Liver (tissue), 9 donors: Measurements from ENCODE around the gene EML6. TPM values are rescaled to one million over a fixed set of nuclear protein-coding genes. Genes with fewer than 3 reads are reported as not detected.

ENCODE experiments used
- DNase-seq: peaks from one replicate; pipeline ENCODE4 v3.0.0-alpha.2; 2017; ENCODE audit warnings: low spot score
- H3K27ac ChIP-seq, 2 donors: one replicate each; pipeline ENCODE4 v1.7.0; 2013; ENCODE audit warnings: inconsistent platforms in 2 of 2, low read length in 2 of 2, control low read depth in 1 of 2, low read depth in 1 of 2, mild to moderate bottlenecking in 1 of 2
- H3K27me3 ChIP-seq, 4 donors: one replicate each; pipeline versions ENCODE4 v1.6.1 to v1.7.0; 2013; ENCODE audit warnings: low read length in 3 of 4, inconsistent platforms in 1 of 4, mild to moderate bottlenecking in 1 of 4, moderate library complexity in 1 of 4; ENCODE audit not compliant: control insufficient read depth in 4 of 4, insufficient read depth in 4 of 4
- H3K36me3 ChIP-seq, 4 donors: one replicate each; pipeline versions ENCODE4 v1.6.1 to v1.7.0; 2013; ENCODE audit warnings: low read length in 3 of 4, mild to moderate bottlenecking in 3 of 4, low read depth in 1 of 4, moderate library complexity in 1 of 4; ENCODE audit not compliant: control insufficient read depth in 4 of 4, insufficient read depth in 3 of 4
- H3K4me1 ChIP-seq, 4 donors: one replicate each; pipeline versions ENCODE4 v1.6.1 to v1.7.0; 2013; ENCODE audit warnings: low read length in 3 of 4, mild to moderate bottlenecking in 3 of 4, moderate library complexity in 1 of 4; ENCODE audit not compliant: control insufficient read depth in 4 of 4, insufficient read depth in 4 of 4
- H3K4me3 ChIP-seq, 3 donors: one replicate each; pipeline versions ENCODE4 v1.6.1 to v1.7.0; 2013; ENCODE audit warnings: low read length in 3 of 3, control low read depth in 1 of 3, low read depth in 1 of 3, mild to moderate bottlenecking in 1 of 3
- H3K9ac ChIP-seq, 2 donors: one replicate each; pipeline ENCODE4 v1.7.0; 2013; ENCODE audit warnings: low read length in 2 of 2, mild to moderate bottlenecking in 2 of 2, moderate library complexity in 2 of 2, control low read depth in 1 of 2, low read depth in 1 of 2
- H3K9me3 ChIP-seq, 4 donors: one replicate each; pipeline versions ENCODE4 v1.6.1 to v1.7.0; 2013; ENCODE audit warnings: low read length in 3 of 4; ENCODE audit not compliant: control insufficient read depth in 4 of 4
- EGR1 ChIP-seq, 2 donors: IDR thresholded peaks; 2 replicates each; pipeline ENCODE4 v1.6.1; 2016 to 2018; ENCODE audit warnings: antibody characterized with exemption in 2 of 2, low read depth in 2 of 2
- FOXA1 ChIP-seq: IDR thresholded peaks from 2 replicates; pipeline ENCODE4 v1.6.1; 2016; ENCODE audit warnings: antibody characterized with exemption
- FOXA2 ChIP-seq: IDR thresholded peaks from 2 replicates; pipeline ENCODE4 v1.6.1; 2016; ENCODE audit warnings: antibody characterized with exemption
- GABPA ChIP-seq, 2 donors: IDR thresholded peaks in 1 of 2; conservative IDR thresholded peaks in 1 of 2; 2 replicates each; pipeline ENCODE4 v1.6.1; 2016; ENCODE audit warnings: antibody characterized with exemption in 2 of 2, mild to moderate bottlenecking in 1 of 2, moderate library complexity in 1 of 2
- HNF4G ChIP-seq: IDR thresholded peaks from 2 replicates; pipeline ENCODE4 v1.6.1; 2016; ENCODE audit warnings: antibody characterized with exemption
- JUND ChIP-seq, 2 donors: IDR thresholded peaks; 2 replicates each; pipeline ENCODE4 v1.6.1; 2016; ENCODE audit warnings: antibody characterized with exemption in 2 of 2
- RAD21 ChIP-seq, 2 donors: IDR thresholded peaks; 2 replicates each; pipeline ENCODE4 v1.6.1; 2016; ENCODE audit warnings: antibody characterized with exemption in 2 of 2, mild to moderate bottlenecking in 2 of 2
- RXRA ChIP-seq, 2 donors: IDR thresholded peaks; 2 replicates each; pipeline ENCODE4 v1.6.1; 2017 to 2018; ENCODE audit warnings: antibody characterized with exemption in 2 of 2, mild to moderate bottlenecking in 1 of 2
- SP1 ChIP-seq: IDR thresholded peaks from 2 replicates; pipeline ENCODE4 v1.6.1; 2018; ENCODE audit warnings: antibody characterized with exemption, mild to moderate bottlenecking
- TAF1 ChIP-seq: conservative IDR thresholded peaks from 2 replicates; pipeline ENCODE4 v1.6.1; 2016; ENCODE audit warnings: antibody characterized with exemption, mild to moderate bottlenecking
- YY1 ChIP-seq: IDR thresholded peaks from 2 replicates; pipeline ENCODE4 v1.6.1; 2016; ENCODE audit warnings: antibody characterized with exemption, mild to moderate bottlenecking
- WGBS: extraction: QIAGEN DNeasy Blood & Tissue Kit; methylation state at CpG from one replicate; pipeline ENCODE4 v1.1.7; 2013; 5-methylcytosine and 5-hydroxymethylcytosine counted together
- polyA plus RNA-seq, 2 donors: library from polyadenylated mRNA; stranded (reverse) in 1 of 2; unstranded in 1 of 2; fragments of 200-250 nt in 1 of 2; fragments of >200 nt in 1 of 2; fragmentation: Nextera tagmentation in 1 of 2; extraction: Ambion mirVana in 1 of 2; gene quantifications; one replicate each; pipeline versions ENCODE4 v1.2.1 to v1.2.3, GENCODE V29; 2013 to 2015
- total RNA-seq, 2 donors: library from RNA; depleted of rRNA; stranded (reverse); fragments of >200 nt; gene quantifications; one replicate each; pipeline ENCODE4 v1.2.3, GENCODE V29; 2014
- TF ChIP-seq, protein P1 (sequence below): fragments of 150-350 bp; IDR thresholded peaks from 2 replicates; pipeline ENCODE4 v1.5.1; 2017; ENCODE audit warnings: improper control_type of control experiment, low read depth, low read length; ENCODE audit not compliant: missing input control
- TF ChIP-seq, protein P2 (sequence below): IDR thresholded peaks from 2 replicates; pipeline ENCODE4 v1.6.1; 2016; ENCODE audit warnings: antibody characterized with exemption
- TF ChIP-seq, protein P3 (sequence below): IDR thresholded peaks from 2 replicates; pipeline ENCODE4 v1.6.1; 2016; ENCODE audit warnings: antibody characterized with exemption
- TF ChIP-seq, protein P4 (sequence below): IDR thresholded peaks from 2 replicates; pipeline ENCODE4 v1.6.1; 2016; ENCODE audit warnings: antibody characterized with exemption
- TF ChIP-seq, protein P5 (sequence below): IDR thresholded peaks from 2 replicates; pipeline ENCODE4 v1.6.1; 2016; ENCODE audit warnings: antibody characterized with exemption, mild to moderate bottlenecking
- donor health status: healthy.
- donor health status: healthy.
- donor health status: healthy.
- donor health status: healthy.
- donor health status: healthy.

The EML6 gene
- total and polyA plus RNA-seq, 4 donors, result 0.33 to 3.0 (median 1.4) TPM

DNA sequence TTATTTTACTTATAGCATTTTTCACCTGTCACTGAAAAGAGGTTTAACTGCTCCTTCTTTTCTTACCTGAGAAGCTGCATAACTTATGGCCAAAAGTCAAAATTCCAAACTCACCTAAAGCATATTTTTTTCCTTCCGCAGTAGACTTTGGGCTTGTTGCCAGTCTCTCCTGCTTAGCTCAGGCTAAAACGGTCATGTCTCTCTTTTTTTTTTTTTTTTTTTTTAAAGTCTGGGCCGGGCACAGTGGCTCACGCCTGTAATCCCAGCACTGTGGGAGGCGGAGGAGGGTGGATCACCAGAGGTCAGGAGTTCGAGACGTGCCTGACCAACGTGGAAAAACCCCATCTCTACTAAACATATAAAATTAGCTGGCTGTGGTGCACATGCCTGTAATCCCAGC lies 213.3 kb downstream of the EML6 start (continued):
- TF ChIP-seq, protein P1, sequence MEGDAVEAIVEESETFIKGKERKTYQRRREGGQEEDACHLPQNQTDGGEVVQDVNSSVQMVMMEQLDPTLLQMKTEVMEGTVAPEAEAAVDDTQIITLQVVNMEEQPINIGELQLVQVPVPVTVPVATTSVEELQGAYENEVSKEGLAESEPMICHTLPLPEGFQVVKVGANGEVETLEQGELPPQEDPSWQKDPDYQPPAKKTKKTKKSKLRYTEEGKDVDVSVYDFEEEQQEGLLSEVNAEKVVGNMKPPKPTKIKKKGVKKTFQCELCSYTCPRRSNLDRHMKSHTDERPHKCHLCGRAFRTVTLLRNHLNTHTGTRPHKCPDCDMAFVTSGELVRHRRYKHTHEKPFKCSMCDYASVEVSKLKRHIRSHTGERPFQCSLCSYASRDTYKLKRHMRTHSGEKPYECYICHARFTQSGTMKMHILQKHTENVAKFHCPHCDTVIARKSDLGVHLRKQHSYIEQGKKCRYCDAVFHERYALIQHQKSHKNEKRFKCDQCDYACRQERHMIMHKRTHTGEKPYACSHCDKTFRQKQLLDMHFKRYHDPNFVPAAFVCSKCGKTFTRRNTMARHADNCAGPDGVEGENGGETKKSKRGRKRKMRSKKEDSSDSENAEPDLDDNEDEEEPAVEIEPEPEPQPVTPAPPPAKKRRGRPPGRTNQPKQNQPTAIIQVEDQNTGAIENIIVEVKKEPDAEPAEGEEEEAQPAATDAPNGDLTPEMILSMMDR, result no peak
- no peak for TF ChIP-seq EGR1 (IDR thresholded peaks at IDR 0.05; ENCODE audit: low read depth in 2 of 2)
- TF ChIP-seq, protein P2, sequence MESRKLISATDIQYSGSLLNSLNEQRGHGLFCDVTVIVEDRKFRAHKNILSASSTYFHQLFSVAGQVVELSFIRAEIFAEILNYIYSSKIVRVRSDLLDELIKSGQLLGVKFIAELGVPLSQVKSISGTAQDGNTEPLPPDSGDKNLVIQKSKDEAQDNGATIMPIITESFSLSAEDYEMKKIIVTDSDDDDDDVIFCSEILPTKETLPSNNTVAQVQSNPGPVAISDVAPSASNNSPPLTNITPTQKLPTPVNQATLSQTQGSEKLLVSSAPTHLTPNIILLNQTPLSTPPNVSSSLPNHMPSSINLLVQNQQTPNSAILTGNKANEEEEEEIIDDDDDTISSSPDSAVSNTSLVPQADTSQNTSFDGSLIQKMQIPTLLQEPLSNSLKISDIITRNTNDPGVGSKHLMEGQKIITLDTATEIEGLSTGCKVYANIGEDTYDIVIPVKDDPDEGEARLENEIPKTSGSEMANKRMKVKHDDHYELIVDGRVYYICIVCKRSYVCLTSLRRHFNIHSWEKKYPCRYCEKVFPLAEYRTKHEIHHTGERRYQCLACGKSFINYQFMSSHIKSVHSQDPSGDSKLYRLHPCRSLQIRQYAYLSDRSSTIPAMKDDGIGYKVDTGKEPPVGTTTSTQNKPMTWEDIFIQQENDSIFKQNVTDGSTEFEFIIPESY, result no peak
- no peak for TF ChIP-seq YY1
- TF ChIP-seq, protein P3, sequence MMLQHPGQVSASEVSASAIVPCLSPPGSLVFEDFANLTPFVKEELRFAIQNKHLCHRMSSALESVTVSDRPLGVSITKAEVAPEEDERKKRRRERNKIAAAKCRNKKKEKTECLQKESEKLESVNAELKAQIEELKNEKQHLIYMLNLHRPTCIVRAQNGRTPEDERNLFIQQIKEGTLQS, result no peak
- no peak for TF ChIP-seq RAD21 (IDR thresholded peaks at IDR 0.05)
- TF ChIP-seq GABPA (IDR thresholded peaks at IDR 0.05 in 1 of 2, conservative IDR thresholded peaks at IDR 0.05 in 1 of 2), result no peak

DNA sequence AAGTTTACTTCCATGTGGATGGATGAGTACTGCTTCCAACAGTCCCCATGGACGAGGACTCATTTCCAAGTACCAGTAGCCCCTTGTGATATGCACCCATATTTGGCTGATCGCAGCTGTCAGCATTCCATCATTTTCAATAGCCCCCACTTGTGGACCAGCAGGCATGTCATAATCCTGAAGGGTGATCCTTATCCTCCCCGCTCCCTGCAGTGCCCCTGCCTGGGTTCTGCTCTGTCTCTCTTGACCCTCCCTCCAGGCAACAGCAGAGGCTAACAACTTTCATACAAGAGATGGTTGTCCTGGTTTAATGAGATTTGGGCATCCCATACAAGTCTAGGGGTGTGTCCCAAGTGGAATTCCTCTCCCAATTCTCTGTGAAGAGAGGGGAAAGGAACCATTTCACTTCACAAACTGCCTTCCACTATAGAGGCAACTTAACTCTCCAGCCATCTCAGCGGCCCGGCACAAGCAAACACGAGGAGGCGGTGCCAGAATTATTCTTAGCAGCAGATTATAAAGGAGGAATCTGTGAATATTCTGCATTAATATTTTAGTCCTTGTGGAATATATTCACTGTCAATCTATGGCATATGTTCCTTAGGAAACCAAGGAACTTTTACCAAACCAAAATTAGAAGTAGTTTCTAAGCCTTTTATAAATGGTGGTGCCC lies 216.1 kb downstream of the EML6 start:
- TF ChIP-seq FOXA1 (no peak), GABPA (IDR thresholded peaks at IDR 0.05 in 1 of 2, conservative IDR thresholded peaks at IDR 0.05 in 1 of 2) (no peak), TAF1 (no peak), RXRA (IDR thresholded peaks at IDR 0.05) (no peak), FOXA2 (no peak), HNF4G (no peak), SP1 (no peak), JUND (IDR thresholded peaks at IDR 0.05) (no peak), RAD21 (IDR thresholded peaks at IDR 0.05) (no peak), EGR1 (IDR thresholded peaks at IDR 0.05; ENCODE audit: low read depth in 2 of 2) (no peak)
- TF ChIP-seq, protein P3, result no peak
- TF ChIP-seq, protein P4, sequence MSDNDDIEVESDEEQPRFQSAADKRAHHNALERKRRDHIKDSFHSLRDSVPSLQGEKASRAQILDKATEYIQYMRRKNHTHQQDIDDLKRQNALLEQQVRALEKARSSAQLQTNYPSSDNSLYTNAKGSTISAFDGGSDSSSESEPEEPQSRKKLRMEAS, result no peak
- TF ChIP-seq, protein P5, sequence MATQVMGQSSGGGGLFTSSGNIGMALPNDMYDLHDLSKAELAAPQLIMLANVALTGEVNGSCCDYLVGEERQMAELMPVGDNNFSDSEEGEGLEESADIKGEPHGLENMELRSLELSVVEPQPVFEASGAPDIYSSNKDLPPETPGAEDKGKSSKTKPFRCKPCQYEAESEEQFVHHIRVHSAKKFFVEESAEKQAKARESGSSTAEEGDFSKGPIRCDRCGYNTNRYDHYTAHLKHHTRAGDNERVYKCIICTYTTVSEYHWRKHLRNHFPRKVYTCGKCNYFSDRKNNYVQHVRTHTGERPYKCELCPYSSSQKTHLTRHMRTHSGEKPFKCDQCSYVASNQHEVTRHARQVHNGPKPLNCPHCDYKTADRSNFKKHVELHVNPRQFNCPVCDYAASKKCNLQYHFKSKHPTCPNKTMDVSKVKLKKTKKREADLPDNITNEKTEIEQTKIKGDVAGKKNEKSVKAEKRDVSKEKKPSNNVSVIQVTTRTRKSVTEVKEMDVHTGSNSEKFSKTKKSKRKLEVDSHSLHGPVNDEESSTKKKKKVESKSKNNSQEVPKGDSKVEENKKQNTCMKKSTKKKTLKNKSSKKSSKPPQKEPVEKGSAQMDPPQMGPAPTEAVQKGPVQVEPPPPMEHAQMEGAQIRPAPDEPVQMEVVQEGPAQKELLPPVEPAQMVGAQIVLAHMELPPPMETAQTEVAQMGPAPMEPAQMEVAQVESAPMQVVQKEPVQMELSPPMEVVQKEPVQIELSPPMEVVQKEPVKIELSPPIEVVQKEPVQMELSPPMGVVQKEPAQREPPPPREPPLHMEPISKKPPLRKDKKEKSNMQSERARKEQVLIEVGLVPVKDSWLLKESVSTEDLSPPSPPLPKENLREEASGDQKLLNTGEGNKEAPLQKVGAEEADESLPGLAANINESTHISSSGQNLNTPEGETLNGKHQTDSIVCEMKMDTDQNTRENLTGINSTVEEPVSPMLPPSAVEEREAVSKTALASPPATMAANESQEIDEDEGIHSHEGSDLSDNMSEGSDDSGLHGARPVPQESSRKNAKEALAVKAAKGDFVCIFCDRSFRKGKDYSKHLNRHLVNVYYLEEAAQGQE, result no peak
- no peak for DNase-seq
- Histone ChIP-seq H3K4me3 (no peak overlapping the region), H3K36me3 (no peaks in the 10 kb centered on the region), H3K9ac (no peak overlapping the region), H3K9me3 (peaks cover 0 to 4% (median 0%) of the 10 kb centered on the region in 4 donors), H3K4me1 (no peaks in the 10 kb centered on the region), H3K27ac (no peak overlapping the region), H3K27me3 (no peaks in the 10 kb centered on the region)
- 92% methylated on average over 7 of the region's 7 CpGs for WGBS
